Mucosa of descending colon (tissue), 3 donors: Measurements from ENCODE around the gene COTL1. TPM values are rescaled to one million over a fixed set of nuclear protein-coding genes. Genes with fewer than 3 reads are reported as not detected.

Source experiments
- ATAC-seq: fragments of 200-7000 bp; cut with Tn5 transposase; one replicate; pipeline ENCODE4 v1.9.1; 2020; ENCODE audit warnings: mild to moderate bottlenecking, moderate library complexity
- DNase-seq, 3 donors: peaks; one replicate each; pipeline ENCODE4 v3.0.0-alpha.2; 2020
- H3K36me3 ChIP-seq: fragments of 200-600 bp; one replicate; pipeline ENCODE4 v1.8.0; 2021; ENCODE audit warnings: low read depth, mild to moderate bottlenecking
- H3K4me1 ChIP-seq: fragments of 200-600 bp; one replicate; pipeline ENCODE4 v1.8.0; 2021; ENCODE audit warnings: low read depth, mild to moderate bottlenecking
- H3K4me3 ChIP-seq: fragments of 200-600 bp; one replicate; pipeline ENCODE4 v1.8.0; 2021; ENCODE audit warnings: mild to moderate bottlenecking
- H3K9me3 ChIP-seq: fragments of 200-600 bp; one replicate; pipeline ENCODE4 v1.8.0; 2021; ENCODE audit warnings: mild to moderate bottlenecking
- CTCF ChIP-seq: fragments of 200-600 bp; IDR thresholded peaks from one replicate; pipeline ENCODE4 v1.8.0; 2022; ENCODE audit warnings: antibody characterized with exemption, mild to moderate bottlenecking
- intact Hi-C, 2 donors: fragments of 100-400 bp; cut with DNase I in 1 of 2; cut with micrococcal nuclease in 1 of 2; formaldehyde crosslinking; loops; one replicate each; pipeline versions ENCODE4 v1.11.0 to v1.11.1; 2022; cut with DNase I, micrococcal nuclease
- total RNA-seq, 3 donors: library from RNA; stranded (reverse); fragmentation: NEBNext Ultra II Directional in 2 of 3; extraction: Animal tissue kit (Norgen Biotek cat#: 25700) in 2 of 3; gene quantifications; one replicate each; pipeline versions ENCODE4 v1.2.1 to v1.2.4, GENCODE V29; 2021 to 2023
- donor health status: DM: no; HTN: no; CAD: no; lungs with moderate emphysema.
- donor health status: DM: no; HTN: no; CAD: no.
- donor health status: DM: no; HTN: yes; CAD: no.

The COTL1 gene
- total RNA-seq, 3 donors from 2014 or later, result 52.8 to 120 (median 56.8) TPM

GRCh38 chr16:84574191-84574590 is 43.7 kb downstream of the COTL1 start:
- Histone ChIP-seq H3K4me1 (peaks cover 4% of the 10 kb centered on the region), H3K4me3 (no peak overlapping the region), H3K9me3 (no peaks in the 10 kb centered on the region), H3K36me3 (no peaks in the 10 kb centered on the region)
- no peak for DNase-seq
- intact Hi-C loops, result no loop called here
- ATAC-seq, result no peak
- TF ChIP-seq CTCF, result no peak

- ATAC-seq (no peak), DNase-seq (no peak)
- H3K36me3 ChIP-seq, result no peaks in the 10 kb centered on the region
- no peak for TF ChIP-seq CTCF
- peaks cover 13% of the 10 kb centered on the region for H3K4me1 ChIP-seq
- H3K9me3 ChIP-seq, result no peaks in the 10 kb centered on the region
- H3K4me3 ChIP-seq, result no peak overlapping the region
- intact Hi-C loops, result no loop called here
Observed at GRCh38 chr16:84572096-84572495, 45.8 kb downstream of the COTL1 start.

GRCh38 chr16:84571506-84571905 is 46.4 kb downstream of the COTL1 start:
- no peaks in the 10 kb centered on the region for H3K9me3 ChIP-seq
- no peak overlapping the region for H3K4me3 ChIP-seq
- intact Hi-C loops, result no loop called here
- ATAC-seq (no peak), DNase-seq (no peak)
- no peaks in the 10 kb centered on the region for H3K36me3 ChIP-seq
- no peak for TF ChIP-seq CTCF
- peaks cover 13% of the 10 kb centered on the region for H3K4me1 ChIP-seq

- H3K4me3 ChIP-seq, result no peak overlapping the region
- intact Hi-C loops, result no loop called here
- ATAC-seq (no peak), DNase-seq (no peak)
- no peaks in the 10 kb centered on the region for H3K9me3 ChIP-seq
- peaks cover 16% of the 10 kb centered on the region for H3K4me1 ChIP-seq
- no peak for TF ChIP-seq CTCF
- no peaks in the 10 kb centered on the region for H3K36me3 ChIP-seq
Observed at GRCh38 chr16:84570739-84571403, 47.0 kb downstream of the COTL1 start.

GRCh38 chr16:84569382-84569987 is 48.4 kb downstream of the COTL1 start:
- ATAC-seq, result peak; percentile 90
- H3K4me3 ChIP-seq, result no peak overlapping the region
- intact Hi-C loops, result no loop called here

More at GRCh38 chr16:84569382-84569987, 48.4 kb downstream of the COTL1 start:
- Histone ChIP-seq H3K36me3 (no peaks in the 10 kb centered on the region), H3K4me1 (peaks cover 20% of the 10 kb centered on the region), H3K9me3 (no peaks in the 10 kb centered on the region)
- TF ChIP-seq CTCF, result no peak
- peak in 2 of 3 donors; percentile 59 to 67 for DNase-seq
